Ishikawa (cell line): Measurements from ENCODE around the gene STRN3.

Source experiments
- CEBPB ChIP-seq: IDR thresholded peaks from 2 replicates; pipeline ENCODE4 v1.6.1; 2012
- CREB1 ChIP-seq: IDR thresholded peaks from 2 replicates; pipeline ENCODE4 v1.6.1; 2012; ENCODE audit warnings: low read depth
- EGR1 ChIP-seq: IDR thresholded peaks from 2 replicates; pipeline ENCODE4 v1.6.1; 2012
- EP300 ChIP-seq: IDR thresholded peaks from 2 replicates; pipeline ENCODE4 v1.6.1; 2012; ENCODE audit warnings: borderline replicate concordance
- FOXM1 ChIP-seq: IDR thresholded peaks from 2 replicates; pipeline ENCODE4 v1.6.1; 2012; ENCODE audit warnings: low read depth, borderline replicate concordance
- NFIC ChIP-seq: IDR thresholded peaks from 2 replicates; pipeline ENCODE4 v1.6.1; 2012
- RAD21 ChIP-seq: IDR thresholded peaks from 2 replicates; pipeline ENCODE4 v1.6.1; 2012; ENCODE audit warnings: low read depth
- REST ChIP-seq: IDR thresholded peaks from 2 replicates; pipeline ENCODE4 v1.6.1; 2012; ENCODE audit warnings: low read depth, mild to moderate bottlenecking
- TAF1 ChIP-seq: IDR thresholded peaks from 2 replicates; pipeline ENCODE4 v1.6.1; 2012; ENCODE audit warnings: low read depth, mild to moderate bottlenecking
- TCF12 ChIP-seq: IDR thresholded peaks from 2 replicates; pipeline ENCODE4 v1.6.1; 2012; ENCODE audit warnings: low read depth
- TEAD4 ChIP-seq: IDR thresholded peaks from 2 replicates; pipeline ENCODE4 v1.6.1; 2012
- USF1 ChIP-seq: IDR thresholded peaks from 2 replicates; pipeline ENCODE4 v1.6.1; 2012
- YY1 ChIP-seq: IDR thresholded peaks from 2 replicates; pipeline ENCODE4 v1.6.1; 2012; ENCODE audit warnings: low read depth
- ZBTB7A ChIP-seq: IDR thresholded peaks from 2 replicates; pipeline ENCODE4 v1.6.1; 2012; ENCODE audit warnings: low read depth
- TF ChIP-seq, protein P1 (sequence below): IDR thresholded peaks from 2 replicates; pipeline ENCODE4 v1.6.1; 2012

STRN3 gene

GRCh38 chr14:30990770-30991169 lies 35.4 kb downstream of the STRN3 start:
- TF ChIP-seq EGR1 (no peak), REST (no peak), ZBTB7A (no peak), TAF1 (no peak), RAD21 (no peak), CREB1 (no peak), NFIC (no peak), CEBPB (no peak), YY1 (no peak), FOXM1 (no peak), TEAD4 (no peak), TCF12 (no peak), EP300 (no peak), USF1 (no peak)
- TF ChIP-seq, protein P1, sequence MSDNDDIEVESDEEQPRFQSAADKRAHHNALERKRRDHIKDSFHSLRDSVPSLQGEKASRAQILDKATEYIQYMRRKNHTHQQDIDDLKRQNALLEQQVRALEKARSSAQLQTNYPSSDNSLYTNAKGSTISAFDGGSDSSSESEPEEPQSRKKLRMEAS = no peak

DNA sequence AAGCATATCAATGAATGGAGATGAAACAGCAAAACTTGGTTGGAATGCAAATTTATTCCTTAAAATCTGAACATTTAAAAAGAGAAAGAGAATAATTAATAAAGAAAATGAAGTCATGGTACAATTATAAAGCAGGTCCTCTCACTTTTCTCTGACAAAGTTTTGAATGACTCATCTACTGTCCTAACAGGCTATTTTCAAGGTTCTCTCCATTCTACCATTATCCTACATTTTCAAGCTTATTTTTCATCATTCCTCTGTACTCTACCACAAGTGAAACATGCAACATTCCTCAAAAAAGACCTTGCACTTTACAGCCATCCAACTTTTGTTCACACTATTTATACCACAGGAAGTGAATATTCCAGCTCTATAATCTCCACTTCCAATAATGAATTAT lies 37.7 kb downstream of the STRN3 start:
- no peak for TF ChIP-seq YY1
- no peak for TF ChIP-seq NFIC
- TF ChIP-seq CEBPB = no peak
- no peak for TF ChIP-seq TCF12
- no peak for TF ChIP-seq RAD21
- TF ChIP-seq EP300 = no peak
- TF ChIP-seq TAF1 = no peak
- no peak for TF ChIP-seq TEAD4

DNA sequence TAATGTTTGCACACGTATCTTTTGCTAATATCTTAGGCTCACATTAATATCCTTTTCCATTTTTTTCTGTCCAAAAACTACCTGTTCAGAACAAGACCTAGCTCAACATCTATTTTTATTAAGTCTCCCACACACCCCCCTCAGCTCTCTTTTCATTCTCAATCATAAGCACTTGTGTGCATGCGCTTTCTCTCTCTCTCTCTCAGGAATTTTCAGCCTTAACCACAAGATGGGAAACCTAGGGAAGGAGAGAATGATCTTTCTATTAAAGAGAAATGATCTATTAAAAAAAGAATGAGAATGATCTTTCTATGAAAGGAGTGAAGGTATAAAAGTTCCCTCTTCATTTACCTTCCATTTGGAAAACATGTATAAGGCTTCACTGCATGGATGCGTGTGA lies 40.4 kb downstream of the STRN3 start:
- TF ChIP-seq, protein P1 = no peak
- no peak for TF ChIP-seq NFIC
- TF ChIP-seq USF1 = no peak
- TF ChIP-seq ZBTB7A = no peak

DNA sequence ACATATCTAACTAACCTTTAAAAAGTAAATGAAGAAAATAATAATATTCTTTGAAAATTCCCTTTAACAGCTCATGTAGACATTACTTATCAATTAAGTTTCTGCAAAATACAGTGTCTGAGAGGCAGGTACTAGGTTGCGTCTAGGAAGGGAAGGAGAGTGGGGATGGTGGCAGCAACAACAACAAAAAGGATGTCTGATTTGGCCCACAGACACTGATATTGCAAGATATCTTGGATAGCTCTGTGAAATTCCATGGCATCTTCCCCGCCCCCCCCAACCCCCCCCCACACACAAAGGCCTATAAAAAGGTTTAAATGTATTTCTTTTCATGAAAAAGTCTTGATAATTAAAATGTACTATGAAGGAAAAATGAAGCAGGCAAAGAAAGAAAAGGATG lies 42.3 kb downstream of the STRN3 start:
- TF ChIP-seq TCF12 = no peak

GRCh38 chr14:30982533-30982932 lies 43.6 kb downstream of the STRN3 start:
- no peak for TF ChIP-seq RAD21
- TF ChIP-seq ZBTB7A = no peak
- no peak for TF ChIP-seq TAF1
- TF ChIP-seq USF1 = no peak
- TF ChIP-seq EP300 = no peak
- TF ChIP-seq FOXM1 = no peak
- no peak for TF ChIP-seq CEBPB
- TF ChIP-seq TCF12 = no peak

DNA sequence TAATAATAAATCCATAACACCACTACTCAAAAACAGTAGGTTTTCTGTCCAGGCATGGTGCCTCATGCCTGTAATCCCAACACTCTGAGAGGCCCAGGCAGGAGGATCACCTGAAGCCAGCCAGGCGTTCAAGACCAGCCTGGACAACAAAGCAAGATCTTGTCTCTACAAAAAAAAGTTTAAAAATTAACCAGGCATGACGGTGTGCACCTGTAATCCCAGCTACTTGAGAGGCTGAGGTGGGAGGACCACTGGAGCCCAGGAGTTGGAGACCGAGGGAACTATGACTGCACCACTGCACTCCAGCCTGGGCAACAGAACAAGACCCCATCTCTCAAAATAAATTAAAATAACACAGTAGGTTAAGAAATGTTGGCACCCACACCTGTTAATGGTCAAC lies 45.2 kb downstream of the STRN3 start:
- TF ChIP-seq FOXM1 (no peak), TEAD4 (no peak), TCF12 (no peak), CEBPB (no peak), EP300 (no peak), RAD21 (no peak), REST (no peak), ZBTB7A (no peak), USF1 (no peak), TAF1 (no peak), EGR1 (no peak), NFIC (no peak), CREB1 (no peak)
- TF ChIP-seq, protein P1 = no peak
